ENCODE results near the gene STN1. TPM values are rescaled to one million over a fixed set of nuclear protein-coding genes. Genes with fewer than 3 reads are reported as not detected.

STN1 gene
- polyA plus RNA-seq, 4 donors, result 24.8 to 27.6 (median 27.3) TPM

GRCh38 chr10:103832806-103833205, 85.2 kb downstream of the STN1 start:
- no peak for DNase-seq (ENCODE audit: low read depth in 4 of 4, low spot score in 3 of 4)

Other genes starting within 250 kb of the STN1 start
- gene SH3PXD2A, start 62.6 kb downstream of the STN1 start, polyA plus RNA-seq (ENCODE audit: insufficient read length in 4 of 4), result 10 to 100 TPM; 29.3 to 31.7 (median 30.5) TPM
- 10 to 100 TPM; 56.5 to 71.2 (median 66.4) TPM for gene SLK, start 49.0 kb upstream of the STN1 start, polyA plus RNA-seq (ENCODE audit: insufficient read length in 4 of 4)
- gene COL17A1, start 167.7 kb upstream of the STN1 start, polyA plus RNA-seq (ENCODE audit: insufficient read length in 4 of 4), result under 1 TPM; 0.30 to 0.93 (median 0.57) TPM
- 10 to 100 TPM; 10.8 to 13.3 (median 11.9) TPM for gene SFR1, start 204.0 kb upstream of the STN1 start, polyA plus RNA-seq (ENCODE audit: insufficient read length in 4 of 4)

All from right renal pelvis (tissue), 4 donors.